ENCODE measurements around the gene ARMC3.

ARMC3 gene

GRCh38 chr10:22988581-22989360 is 60.9 kb downstream of the ARMC3 start:
- in situ Hi-C loops (cut with MboI; ENCODE audit: low sequenced_read_pairs), result loop anchor here (25.0 kb wide), 2 partner anchors 426 to 1501 kb away; no protein-coding TSS in a partner anchor

DNA sequence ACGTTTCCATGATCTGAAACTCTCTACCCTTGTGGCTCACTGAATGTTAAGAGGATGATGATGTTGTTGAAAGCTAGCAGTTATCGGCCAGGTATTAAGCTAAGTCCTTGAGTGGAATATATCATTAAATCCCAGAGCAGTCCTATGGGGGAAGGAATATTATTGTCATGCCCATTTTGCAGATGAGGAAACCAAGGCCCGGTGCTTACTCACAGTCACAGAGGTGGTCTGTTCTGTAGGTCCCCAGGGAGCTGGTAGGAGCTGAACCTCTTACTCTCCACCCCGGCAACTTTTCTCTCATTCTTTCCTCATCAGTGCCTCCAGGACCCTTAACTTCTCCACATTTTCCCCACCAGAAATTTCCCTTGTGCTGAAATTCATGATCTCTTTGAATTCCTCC is 62.6 kb downstream of the ARMC3 start:
- in situ Hi-C loops (cut with MboI; ENCODE audit: low sequenced_read_pairs), result loop anchor here (10.0 to 25.0 kb wide), 3 partner anchors 428 to 1503 kb away; no protein-coding TSS in a partner anchor

- in situ Hi-C loops (cut with MboI; ENCODE audit: low sequenced_read_pairs), result loop anchor here (10.0 to 25.0 kb wide), 3 partner anchors 430 to 1505 kb away; no protein-coding TSS in a partner anchor
Measured at GRCh38 chr10:22992075-22992474, 64.2 kb downstream of the ARMC3 start.

- in situ Hi-C loops (cut with MboI; ENCODE audit: low sequenced_read_pairs), result loop anchor here (10.0 to 25.0 kb wide), 3 partner anchors 430 to 1505 kb away; no protein-coding TSS in a partner anchor
Measured at GRCh38 chr10:22992621-22993020, 64.8 kb downstream of the ARMC3 start.

- in situ Hi-C loops (cut with MboI; ENCODE audit: low sequenced_read_pairs), result loop anchor here (10.0 to 25.0 kb wide), 3 partner anchors 431 to 1506 kb away; no protein-coding TSS in a partner anchor
Measured at GRCh38 chr10:22993314-22993713, 65.5 kb downstream of the ARMC3 start.

GRCh38 chr10:22997096-22997495 is 69.2 kb downstream of the ARMC3 start:
- in situ Hi-C loops (cut with MboI; ENCODE audit: low sequenced_read_pairs), result loop anchor here (10.0 to 25.0 kb wide), 3 partner anchors 435 to 1510 kb away; no protein-coding TSS in a partner anchor

- in situ Hi-C loops (cut with MboI; ENCODE audit: low sequenced_read_pairs), result loop anchor here (10.0 to 25.0 kb wide), 3 partner anchors 436 to 1511 kb away; no protein-coding TSS in a partner anchor
Measured at GRCh38 chr10:22998091-22998490, 70.2 kb downstream of the ARMC3 start.

GRCh38 chr10:22999942-23000341 is 72.1 kb downstream of the ARMC3 start:
- in situ Hi-C loops (cut with MboI; ENCODE audit: low sequenced_read_pairs), result loop anchor here (10.0 to 25.0 kb wide), 3 partner anchors 438 to 1513 kb away; no protein-coding TSS in a partner anchor

DNA sequence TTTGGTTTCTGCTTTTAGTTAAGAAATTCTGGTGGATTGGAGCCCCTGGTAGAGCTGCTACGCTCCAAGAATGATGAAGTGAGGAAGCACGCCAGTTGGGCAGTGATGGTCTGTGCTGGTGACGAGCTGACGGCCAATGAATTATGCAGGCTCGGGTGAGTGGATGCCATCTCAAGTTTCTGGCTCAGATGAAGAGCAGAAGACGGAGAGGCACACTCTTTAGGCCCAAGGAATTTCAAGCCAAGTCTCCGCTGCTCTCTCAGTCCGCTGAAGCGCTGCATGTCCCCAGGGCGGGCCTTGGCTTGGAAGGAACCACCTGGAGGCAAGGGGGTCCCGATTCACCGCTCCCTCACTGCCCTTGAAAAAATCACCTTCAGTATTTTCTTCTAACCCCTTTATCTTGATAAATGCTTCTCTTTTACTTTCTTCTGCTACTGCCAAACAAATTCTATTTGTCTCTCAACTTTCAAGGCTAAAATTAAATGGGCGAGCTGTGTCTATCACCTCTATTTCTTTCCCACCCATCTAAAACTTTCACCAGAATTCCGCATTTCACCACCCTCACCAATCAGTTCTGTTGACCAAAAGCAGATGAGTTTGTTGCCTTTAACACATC is 74.2 kb downstream of the ARMC3 start:
- in situ Hi-C loops (cut with MboI; ENCODE audit: low sequenced_read_pairs), result no loop called here

- in situ Hi-C loops (cut with MboI; ENCODE audit: low sequenced_read_pairs), result no loop called here
Measured at GRCh38 chr10:23005150-23005549, 77.3 kb downstream of the ARMC3 start.

GRCh38 chr10:23013581-23014335 is 85.9 kb downstream of the ARMC3 start:
- in situ Hi-C loops (cut with MboI; ENCODE audit: low sequenced_read_pairs), result no loop called here

DNA sequence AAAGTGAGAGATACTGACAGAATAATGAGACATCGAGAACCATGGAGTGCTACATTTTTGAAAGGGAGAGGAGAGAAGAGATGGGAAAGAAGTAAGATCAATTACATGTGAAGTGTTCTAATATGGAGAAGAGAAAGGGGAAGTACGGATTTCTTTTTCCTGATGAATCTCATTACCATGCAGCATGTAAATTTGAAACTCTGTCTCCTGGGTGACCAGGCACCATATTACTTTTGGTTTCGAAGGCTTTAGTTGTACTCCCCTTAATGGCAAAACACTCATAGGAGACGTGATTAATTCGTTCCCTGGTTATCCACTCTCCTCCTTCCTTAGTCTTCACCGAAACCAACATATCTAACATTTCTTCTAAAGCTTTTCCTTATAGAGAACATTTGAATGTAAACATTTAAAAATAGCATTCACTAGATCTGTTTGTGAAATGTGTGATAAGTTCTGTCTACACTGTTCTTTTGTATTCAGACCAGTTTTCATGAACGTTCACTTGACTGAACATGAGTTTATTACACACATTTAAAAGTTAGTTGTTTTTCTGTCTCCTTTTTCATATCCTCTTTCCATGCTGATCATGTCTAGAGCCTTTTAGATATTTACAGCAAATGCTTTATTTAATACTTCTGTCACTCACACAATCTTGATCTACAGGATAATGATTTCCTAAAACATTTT is 87.3 kb downstream of the ARMC3 start:
- in situ Hi-C loops (cut with MboI; ENCODE audit: low sequenced_read_pairs), result no loop called here

DNA sequence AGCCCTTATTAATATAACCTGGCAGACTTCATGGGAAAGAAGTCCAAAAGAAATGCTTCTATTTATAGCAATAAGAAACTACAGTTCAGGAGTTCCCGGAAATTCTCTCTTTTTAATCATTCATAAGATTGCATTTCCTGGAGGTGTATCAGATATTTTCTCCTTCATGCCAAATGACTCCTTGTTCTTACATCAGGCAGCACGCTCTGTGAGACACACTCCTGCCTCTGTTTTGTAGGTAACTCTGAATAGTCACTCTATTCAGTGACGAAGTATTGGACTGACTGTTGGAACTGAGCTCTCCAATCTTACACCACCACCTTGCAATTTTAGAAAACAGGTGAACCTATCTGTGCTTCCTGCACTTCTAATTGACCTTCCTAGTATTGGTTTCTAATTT is 88.8 kb downstream of the ARMC3 start:
- in situ Hi-C loops (cut with MboI; ENCODE audit: low sequenced_read_pairs), result no loop called here

- in situ Hi-C loops (cut with MboI; ENCODE audit: low sequenced_read_pairs), result no loop called here
Measured at GRCh38 chr10:23019633-23020032, 91.8 kb downstream of the ARMC3 start.

GRCh38 chr10:23021430-23021829 is 93.6 kb downstream of the ARMC3 start:
- in situ Hi-C loops (cut with MboI; ENCODE audit: low sequenced_read_pairs), result no loop called here

- in situ Hi-C loops (cut with MboI; ENCODE audit: low sequenced_read_pairs), result no loop called here
Measured at GRCh38 chr10:23024002-23024401, 96.1 kb downstream of the ARMC3 start.

DNA sequence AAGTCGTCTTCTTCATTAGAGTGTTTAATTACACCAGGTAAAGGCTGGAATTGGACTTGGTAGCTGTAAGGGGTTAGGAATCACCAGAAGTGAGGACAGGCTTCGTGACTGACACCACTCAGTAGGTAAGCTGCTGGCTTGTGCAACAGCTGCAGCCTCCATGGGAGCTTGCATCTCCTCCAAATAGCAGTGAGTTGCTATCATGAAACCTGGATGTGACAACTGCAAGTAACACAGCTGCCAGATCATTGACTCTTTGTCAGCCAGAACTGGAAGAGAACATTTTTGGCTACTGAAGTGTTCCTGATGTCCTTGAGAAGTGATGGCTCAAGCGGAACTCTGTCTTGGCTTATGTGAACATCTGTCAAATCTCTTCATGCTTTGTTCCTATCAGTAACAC is 103.5 kb downstream of the ARMC3 start:
- in situ Hi-C loops (cut with MboI; ENCODE audit: low sequenced_read_pairs), result no loop called here

GRCh38 chr10:23034790-23035189 is 106.9 kb downstream of the ARMC3 start:
- in situ Hi-C loops (cut with MboI; ENCODE audit: low sequenced_read_pairs), result no loop called here

- in situ Hi-C loops (cut with MboI; ENCODE audit: low sequenced_read_pairs), result no loop called here
Measured at GRCh38 chr10:23035569-23035968, 107.7 kb downstream of the ARMC3 start.

GRCh38 chr10:23037152-23037551 is 109.3 kb downstream of the ARMC3 start:
- in situ Hi-C loops (cut with MboI; ENCODE audit: low sequenced_read_pairs), result no loop called here

Measured in HL-60/S4 (cell line).